ENCODE data around the gene RPS6KC1.
"Not testable (repeated sequence)": the region's sequence is repeated elsewhere in the genome, so short reads cannot be mapped to it uniquely, and the experiment has no call there.

The RPS6KC1 gene

GRCh38 chr1:213057264-213058059 is 6.4 kb downstream of the RPS6KC1 start:
- DNase-seq: no peak

- DNase-seq: no peak
These were observed 9.8 kb downstream of the RPS6KC1 start for GRCh38 chr1:213060836-213061235.

GRCh38 chr1:213061263-213061662 is 10.2 kb downstream of the RPS6KC1 start:
- no peak for DNase-seq

- no peak for DNase-seq
These were observed 14.8 kb downstream of the RPS6KC1 start for GRCh38 chr1:213065800-213066199.

GRCh38 chr1:213066363-213066762 is 15.3 kb downstream of the RPS6KC1 start:
- no peak for DNase-seq

- no peak for DNase-seq
These were observed 16.3 kb downstream of the RPS6KC1 start for GRCh38 chr1:213067352-213067751.

GRCh38 chr1:213070406-213070805 is 19.4 kb downstream of the RPS6KC1 start:
- no peak for DNase-seq

- no peak for DNase-seq
These were observed 24.7 kb downstream of the RPS6KC1 start for GRCh38 chr1:213075725-213076124.

GRCh38 chr1:213082420-213083111 is 31.5 kb downstream of the RPS6KC1 start:
- DNase-seq: no peak

GRCh38 chr1:213083112-213083445 is 32.0 kb downstream of the RPS6KC1 start:
- no peak for DNase-seq

- no peak for DNase-seq
These were observed 36.9 kb downstream of the RPS6KC1 start for GRCh38 chr1:213087911-213088310.

- no peak for DNase-seq
These were observed 39.1 kb downstream of the RPS6KC1 start for GRCh38 chr1:213089924-213090677.

- DNase-seq: no peak
These were observed 43.4 kb downstream of the RPS6KC1 start for GRCh38 chr1:213094446-213094845.

- DNase-seq: no peak
These were observed 44.4 kb downstream of the RPS6KC1 start for GRCh38 chr1:213095467-213095866.

GRCh38 chr1:213099682-213100399 is 48.8 kb downstream of the RPS6KC1 start:
- no peak for DNase-seq

- DNase-seq: not testable (repeated sequence)
These were observed 49.5 kb downstream of the RPS6KC1 start for GRCh38 chr1:213100565-213100964.

GRCh38 chr1:213103377-213104306 is 52.6 kb downstream of the RPS6KC1 start:
- no peak for DNase-seq

- no peak for DNase-seq
These were observed 53.6 kb downstream of the RPS6KC1 start for GRCh38 chr1:213104604-213105003.

GRCh38 chr1:213106298-213106697 is 55.3 kb downstream of the RPS6KC1 start:
- no peak for DNase-seq

GRCh38 chr1:213107613-213108012 is 56.6 kb downstream of the RPS6KC1 start:
- no peak for DNase-seq

- DNase-seq: no peak
These were observed 59.6 kb downstream of the RPS6KC1 start for GRCh38 chr1:213110349-213111300.
